ENCODE results near the gene GRIA2. TPM values are rescaled to one million over a fixed set of nuclear protein-coding genes. Genes with fewer than 3 reads are reported as not detected.

GRIA2 gene

GRCh38 chr4:157389741-157390140 is 169.2 kb downstream of the GRIA2 start:
- WGBS = 7% methylated on average over 3 of the region's 3 CpGs
- no peak for DNase-seq
- H2AFZ ChIP-seq (ENCODE audit: low read depth, low read length) = no peak overlapping the region
- H3K4ac ChIP-seq (ENCODE audit: low read depth in 1 of 2, low read length in 2 of 2) = no peak overlapping the region
- no peaks in the 10 kb centered on the region for H3K4me1 ChIP-seq (ENCODE audit: control insufficient read depth, insufficient read depth, low read depth, low read length)
- H3K9me3 ChIP-seq (ENCODE audit: control insufficient read depth, low read length) = peaks cover 2% of the 10 kb centered on the region
- no peaks in the 10 kb centered on the region for H3K79me1 ChIP-seq (replicated peaks; ENCODE audit: low read length, poor library complexity, severe bottlenecking)
- no peak overlapping the region for H2AK5ac ChIP-seq (ENCODE audit: low read length, severe bottlenecking)
- no peak overlapping the region for H2BK12ac ChIP-seq (ENCODE audit: low read length in 2 of 2)
- no peak overlapping the region for H4K8ac ChIP-seq (ENCODE audit: low read length)
- H3K18ac ChIP-seq (ENCODE audit: low read depth in 1 of 2, low read length in 2 of 2) = no peak overlapping the region
- H2BK120ac ChIP-seq (ENCODE audit: low read depth, low read length) = no peak overlapping the region
- no peak overlapping the region for H3K23ac ChIP-seq (ENCODE audit: low read length in 2 of 2)
- H3K36me3 ChIP-seq (ENCODE audit: control insufficient read depth in 1 of 2, insufficient read depth in 2 of 2, low read depth in 1 of 2, low read length in 2 of 2) = no peaks in the 10 kb centered on the region
- H3K27ac ChIP-seq (ENCODE audit: low read length, poor library complexity, severe bottlenecking) = no peak overlapping the region
- no peaks in the 10 kb centered on the region for H3K27me3 ChIP-seq (ENCODE audit: control insufficient read depth in 1 of 2, insufficient read depth in 1 of 2, low read length in 2 of 2)
- no peak overlapping the region for H3K4me3 ChIP-seq (ENCODE audit: insufficient read depth in 1 of 2, low read depth in 1 of 2, low read length in 2 of 2)
- no peak overlapping the region for H3K9ac ChIP-seq (ENCODE audit: low read length)
- no peak overlapping the region for H3K14ac ChIP-seq (ENCODE audit: low read length in 2 of 2)
- no peak overlapping the region for H3K4me2 ChIP-seq (ENCODE audit: low read length, poor library complexity, severe bottlenecking)
- no peak overlapping the region for H2BK15ac ChIP-seq (ENCODE audit: low read depth, poor library complexity, severe bottlenecking)
- no peak overlapping the region for H2BK5ac ChIP-seq (ENCODE audit: low read depth, low read length, poor library complexity, severe bottlenecking)
- no peak overlapping the region for H4K91ac ChIP-seq (ENCODE audit: low read length)

GRCh38 chr4:157405070-157405469 is 184.5 kb downstream of the GRIA2 start:
- no peak overlapping the region for H4K91ac ChIP-seq (ENCODE audit: low read length)
- H3K4me2 ChIP-seq (ENCODE audit: low read length, poor library complexity, severe bottlenecking) = no peak overlapping the region
- no peak overlapping the region for H3K9ac ChIP-seq (ENCODE audit: low read length)
- no peak overlapping the region for H2BK15ac ChIP-seq (ENCODE audit: low read depth, poor library complexity, severe bottlenecking)
- no peak overlapping the region for H3K14ac ChIP-seq (ENCODE audit: low read length in 2 of 2)
- H4K8ac ChIP-seq (ENCODE audit: low read length) = no peak overlapping the region
- no peak overlapping the region for H3K27ac ChIP-seq (ENCODE audit: low read length, poor library complexity, severe bottlenecking)
- H3K4ac ChIP-seq (ENCODE audit: low read depth in 1 of 2, low read length in 2 of 2) = no peak overlapping the region
- no peak overlapping the region for H2AK5ac ChIP-seq (ENCODE audit: low read length, severe bottlenecking)
- no peak overlapping the region for H3K23ac ChIP-seq (ENCODE audit: low read length in 2 of 2)
- H3K27me3 ChIP-seq (ENCODE audit: control insufficient read depth in 1 of 2, insufficient read depth in 1 of 2, low read length in 2 of 2) = no peaks in the 10 kb centered on the region
- no peak overlapping the region for H3K4me3 ChIP-seq (ENCODE audit: insufficient read depth in 1 of 2, low read depth in 1 of 2, low read length in 2 of 2)
- H2AFZ ChIP-seq (ENCODE audit: low read depth, low read length) = no peak overlapping the region
- H3K36me3 ChIP-seq (ENCODE audit: control insufficient read depth in 1 of 2, insufficient read depth in 2 of 2, low read depth in 1 of 2, low read length in 2 of 2) = no peaks in the 10 kb centered on the region
- no peak overlapping the region for H3K18ac ChIP-seq (ENCODE audit: low read depth in 1 of 2, low read length in 2 of 2)
- H2BK5ac ChIP-seq (ENCODE audit: low read depth, low read length, poor library complexity, severe bottlenecking) = no peak overlapping the region
- H2BK12ac ChIP-seq (ENCODE audit: low read length in 2 of 2) = no peak overlapping the region
- H3K79me1 ChIP-seq (replicated peaks; ENCODE audit: low read length, poor library complexity, severe bottlenecking) = no peaks in the 10 kb centered on the region
- no peaks in the 10 kb centered on the region for H3K9me3 ChIP-seq (ENCODE audit: control insufficient read depth, low read length)
- no peak for DNase-seq
- no peaks in the 10 kb centered on the region for H3K4me1 ChIP-seq (ENCODE audit: control insufficient read depth, insufficient read depth, low read depth, low read length)
- no peak overlapping the region for H2BK120ac ChIP-seq (ENCODE audit: low read depth, low read length)

Small RNAs within 50 kb of the gene (small RNA-seq; reads per million reads assigned to genes)
- not detected for gene RNU6-582P (ENCODE audit: low read depth)

Data from mesenchymal stem cell (in vitro differentiated cells and primary cell).